H7 (cell line): ENCODE measurements around the gene SLC22A23. TPM values are rescaled to one million over a fixed set of nuclear protein-coding genes. Genes with fewer than 3 reads are reported as not detected.

Experiments
- DNase-seq: peaks from one replicate; pipeline ENCODE4 v3.0.0; 2012
- H3K27me3 ChIP-seq: 2 replicates; pipeline ENCODE4 v1.6.0; 2011; ENCODE audit warnings: mild to moderate bottlenecking, low read length; ENCODE audit not compliant: control insufficient read depth, insufficient read depth
- H3K36me3 ChIP-seq: replicated peaks from 2 replicates; pipeline ENCODE4 v1.5.1; 2011; ENCODE audit warnings: low read length; ENCODE audit not compliant: control insufficient read depth, insufficient read depth
- H3K4me3 ChIP-seq: 2 replicates; pipeline ENCODE4 v1.5.1; 2011; ENCODE audit warnings: low read depth, mild to moderate bottlenecking, control low read depth, low read length, moderate library complexity; ENCODE audit not compliant: insufficient read depth
- total RNA-seq: library from RNA; depleted of rRNA; stranded (reverse); fragments of >200 nt; shearing (Covaris generic); gene quantifications from 2 replicates; pipeline ENCODE4 v1.2.3, GENCODE V29; 2014

SLC22A23 gene
- total RNA-seq, 1 experiment from 2014 or later = 14.6 TPM

GRCh38 chr6:3364391-3364790 is 92.5 kb downstream of the SLC22A23 start:
- Histone ChIP-seq H3K36me3 (no peaks in the 10 kb centered on the region), H3K27me3 (no peaks in the 10 kb centered on the region), H3K4me3 (no peak overlapping the region)
- DNase-seq = no peak

- no peaks in the 10 kb centered on the region for H3K27me3 ChIP-seq
- no peaks in the 10 kb centered on the region for H3K36me3 ChIP-seq
- H3K4me3 ChIP-seq = no peak overlapping the region
- DNase-seq = no peak
These were observed 93.4 kb downstream of the SLC22A23 start for GRCh38 chr6:3363296-3364025.

- Histone ChIP-seq H3K4me3 (no peak overlapping the region), H3K36me3 (no peaks in the 10 kb centered on the region), H3K27me3 (no peaks in the 10 kb centered on the region)
- no peak for DNase-seq
These were observed 95.4 kb downstream of the SLC22A23 start for GRCh38 chr6:3361312-3362037.

DNA sequence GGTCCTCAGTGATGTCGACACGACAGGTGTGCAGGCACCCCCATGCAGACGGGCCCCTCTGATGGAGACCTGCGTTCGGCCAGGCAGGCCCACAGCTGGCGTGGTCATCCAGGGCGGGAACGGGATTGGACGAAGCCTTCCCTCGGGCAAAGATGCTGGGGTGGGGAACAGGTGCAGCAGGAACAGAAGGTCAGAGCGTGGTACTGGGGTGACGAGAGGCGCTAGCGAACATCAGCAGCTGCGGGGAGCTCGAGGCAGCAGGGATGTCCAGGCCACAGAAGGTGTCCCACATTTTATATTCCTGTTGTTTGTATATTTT is 96.2 kb downstream of the SLC22A23 start:
- no peak for DNase-seq
- Histone ChIP-seq H3K4me3 (no peak overlapping the region), H3K27me3 (no peaks in the 10 kb centered on the region), H3K36me3 (no peaks in the 10 kb centered on the region)

GRCh38 chr6:3359973-3360726 is 96.7 kb downstream of the SLC22A23 start:
- no peaks in the 10 kb centered on the region for H3K36me3 ChIP-seq
- H3K27me3 ChIP-seq = no peaks in the 10 kb centered on the region
- no peak for DNase-seq
- H3K4me3 ChIP-seq = no peak overlapping the region

- no peaks in the 10 kb centered on the region for H3K27me3 ChIP-seq
- no peak for DNase-seq
- no peak overlapping the region for H3K4me3 ChIP-seq
- H3K36me3 ChIP-seq = no peaks in the 10 kb centered on the region
These were observed 97.6 kb downstream of the SLC22A23 start for GRCh38 chr6:3359101-3359752.

DNA sequence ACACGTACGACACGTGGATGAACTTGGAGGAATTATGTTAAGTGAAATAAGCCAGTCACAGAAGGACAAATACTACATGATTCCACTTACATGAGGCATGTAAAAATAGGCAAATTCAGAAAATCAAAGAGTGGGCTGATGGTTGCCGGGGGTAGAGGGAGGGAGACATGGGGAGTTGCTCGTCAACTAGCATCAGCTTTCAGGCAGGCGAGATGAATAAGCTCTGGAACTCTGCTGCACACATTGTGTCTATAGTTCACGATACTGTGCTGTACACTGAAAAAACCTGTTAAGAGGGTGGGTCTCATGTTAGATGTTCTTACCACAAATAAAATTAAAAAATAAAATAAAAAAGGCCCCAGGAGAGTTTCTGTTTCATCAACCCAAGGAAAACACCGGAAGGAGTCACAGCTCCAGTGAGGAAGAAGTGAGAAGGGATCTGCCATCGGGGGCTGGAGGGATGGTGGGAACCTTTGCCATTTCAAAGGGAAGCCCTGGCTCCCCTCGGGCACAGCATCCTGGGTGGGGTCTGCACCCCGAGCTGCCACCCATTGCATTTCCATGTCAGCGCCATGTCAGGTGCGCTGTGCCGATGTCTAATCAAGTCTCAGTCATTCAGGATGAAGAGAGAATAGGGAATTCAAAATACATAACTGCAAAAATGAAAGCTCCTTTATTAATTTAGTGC is 98.3 kb downstream of the SLC22A23 start:
- no peak for DNase-seq
- H3K4me3 ChIP-seq = no peak overlapping the region
- H3K27me3 ChIP-seq = no peaks in the 10 kb centered on the region
- H3K36me3 ChIP-seq = no peaks in the 10 kb centered on the region

GRCh38 chr6:3357678-3358077 is 99.2 kb downstream of the SLC22A23 start:
- no peak for DNase-seq
- no peaks in the 10 kb centered on the region for H3K36me3 ChIP-seq

DNA sequence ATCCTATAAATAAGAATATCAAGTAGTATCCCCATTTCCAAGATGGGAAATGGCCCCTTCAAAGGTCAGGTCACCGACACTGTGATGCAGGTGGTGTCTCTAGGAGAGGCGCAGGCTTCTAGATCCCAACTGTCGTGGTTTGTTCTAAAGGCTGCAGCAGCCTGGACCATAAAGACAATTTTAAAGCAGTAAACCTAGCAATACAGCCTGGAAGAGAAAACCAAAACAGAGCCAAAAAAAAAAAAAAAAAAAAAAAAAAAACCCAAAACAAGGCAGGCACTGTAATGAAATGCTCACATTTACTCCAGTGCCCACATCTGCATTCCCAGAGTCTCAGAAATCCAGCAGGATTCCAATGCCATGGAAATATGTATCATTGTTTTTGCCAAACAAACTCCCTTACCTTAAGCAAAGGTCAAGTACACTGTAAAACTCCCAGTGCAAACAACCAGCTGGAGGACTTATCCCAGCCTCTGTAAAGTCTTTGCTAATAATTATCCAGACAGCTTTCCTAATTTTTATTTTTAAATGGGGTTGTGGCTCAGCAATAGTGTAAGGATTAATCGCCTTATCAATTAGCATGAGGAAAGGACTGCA is 99.9 kb downstream of the SLC22A23 start:
- Histone ChIP-seq H3K27me3 (no peaks in the 10 kb centered on the region), H3K36me3 (no peaks in the 10 kb centered on the region), H3K4me3 (no peak overlapping the region)
- no peak for DNase-seq

More at GRCh38 chr6:3357678-3358077, 99.2 kb downstream of the SLC22A23 start:
- no peak overlapping the region for H3K4me3 ChIP-seq
- H3K27me3 ChIP-seq = no peaks in the 10 kb centered on the region

GRCh38 chr6:3356056-3356823 is 100.6 kb downstream of the SLC22A23 start:
- Histone ChIP-seq H3K4me3 (peak overlapping the region; percentile 10; the same call in 1 of the 2 replicates), H3K36me3 (no peaks in the 10 kb centered on the region), H3K27me3 (no peaks in the 10 kb centered on the region)
- peak; percentile 92 for DNase-seq

GRCh38 chr6:3355358-3356055 is 101.3 kb downstream of the SLC22A23 start:
- Histone ChIP-seq H3K36me3 (no peaks in the 10 kb centered on the region), H3K4me3 (no peak overlapping the region), H3K27me3 (no peaks in the 10 kb centered on the region)
- DNase-seq = peak; percentile 65

- no peak overlapping the region for H3K4me3 ChIP-seq
- H3K36me3 ChIP-seq = no peaks in the 10 kb centered on the region
- no peak for DNase-seq
- H3K27me3 ChIP-seq = no peaks in the 10 kb centered on the region
These were observed 101.9 kb downstream of the SLC22A23 start for GRCh38 chr6:3355011-3355357.

DNA sequence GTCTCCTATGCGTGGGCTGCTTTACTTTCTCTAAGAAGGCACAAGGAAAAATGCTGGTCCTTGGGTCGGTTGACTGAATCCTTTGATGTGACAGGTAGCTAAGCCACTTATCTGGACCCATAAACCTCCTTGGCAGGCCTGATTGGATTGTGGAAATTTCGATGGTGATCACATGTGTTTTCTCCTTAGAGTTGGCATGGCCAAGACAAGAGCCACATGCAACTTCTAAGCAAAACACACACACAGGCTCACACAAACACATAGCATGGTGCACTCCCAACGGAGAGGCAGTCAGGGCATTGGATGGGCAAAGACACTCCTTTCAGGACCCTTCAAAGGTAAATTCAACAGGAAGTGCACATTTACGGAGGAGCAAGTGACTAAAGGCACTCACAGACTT is 102.9 kb downstream of the SLC22A23 start:
- Histone ChIP-seq H3K4me3 (no peak overlapping the region), H3K36me3 (no peaks in the 10 kb centered on the region), H3K27me3 (no peaks in the 10 kb centered on the region)
- DNase-seq = no peak
